ENCODE measurements around the gene AIG1.
"Not testable (repeated sequence)": the region's sequence is repeated elsewhere in the genome, so short reads cannot be mapped to it uniquely, and the experiment has no call there.

Gene AIG1

GRCh38 chr6:143290206-143290605 is 229.5 kb downstream of the AIG1 start:
- DNase-seq = no peak

GRCh38 chr6:143293523-143293922 is 232.8 kb downstream of the AIG1 start:
- DNase-seq = no peak

GRCh38 chr6:143294265-143294860 is 233.7 kb downstream of the AIG1 start:
- no peak for DNase-seq

- no peak for DNase-seq
Observed at GRCh38 chr6:143295932-143296331, 235.2 kb downstream of the AIG1 start.

GRCh38 chr6:143298071-143298470 is 237.4 kb downstream of the AIG1 start:
- no peak for DNase-seq

- no peak for DNase-seq
Observed at GRCh38 chr6:143299253-143300166, 238.8 kb downstream of the AIG1 start.

GRCh38 chr6:143301188-143301587 is 240.5 kb downstream of the AIG1 start:
- DNase-seq = no peak

- DNase-seq = not testable (repeated sequence)
Observed at GRCh38 chr6:143307760-143308159, 247.1 kb downstream of the AIG1 start.

GRCh38 chr6:143313163-143313562 is 252.5 kb downstream of the AIG1 start:
- DNase-seq = no peak

GRCh38 chr6:143321491-143322086 is 260.9 kb downstream of the AIG1 start:
- no peak for DNase-seq

- DNase-seq = no peak
Observed at GRCh38 chr6:143322386-143322785, 261.7 kb downstream of the AIG1 start.

- no peak for DNase-seq
Observed at GRCh38 chr6:143323729-143324470, 263.2 kb downstream of the AIG1 start.

- DNase-seq = no peak
Observed at GRCh38 chr6:143325379-143326140, 264.9 kb downstream of the AIG1 start.

GRCh38 chr6:143328876-143329275 is 268.2 kb downstream of the AIG1 start:
- no peak for DNase-seq

- no peak for DNase-seq
Observed at GRCh38 chr6:143329323-143329722, 268.6 kb downstream of the AIG1 start.

- DNase-seq = no peak
Observed at GRCh38 chr6:143331362-143331761, 270.7 kb downstream of the AIG1 start.

GRCh38 chr6:143332153-143332845 is 271.6 kb downstream of the AIG1 start:
- DNase-seq = no peak

- DNase-seq = no peak
Observed at GRCh38 chr6:143333081-143333480, 272.4 kb downstream of the AIG1 start.

- DNase-seq = no peak
Observed at GRCh38 chr6:143333749-143334520, 273.2 kb downstream of the AIG1 start.

- no peak for DNase-seq
Observed at GRCh38 chr6:143335865-143336264, 275.2 kb downstream of the AIG1 start.
